DLD1 (cell line): ENCODE measurements around the gene HSPH1.
"Not testable (repeated sequence)": the region's sequence is repeated elsewhere in the genome, so short reads cannot be mapped to it uniquely, and the experiment has no call there.

Experiments used
- in situ Hi-C: cut with HindIII; loops from 2 replicates; pipeline ENCODE4 v1.10.0; 2017; ENCODE audit warnings: low sequenced_read_pairs

Gene HSPH1

GRCh38 chr13:31177813-31178495 lies 16.2 kb upstream of the HSPH1 start:
- in situ Hi-C loops, result not testable (repeated sequence)

- in situ Hi-C loops, result no loop called here
Measured at GRCh38 chr13:31175847-31176532, 14.3 kb upstream of the HSPH1 start.

- in situ Hi-C loops, result no loop called here
Measured at GRCh38 chr13:31174018-31174417, 12.3 kb upstream of the HSPH1 start.

- in situ Hi-C loops, result no loop called here
Measured at GRCh38 chr13:31172535-31172934, 10.8 kb upstream of the HSPH1 start.

- in situ Hi-C loops, result no loop called here
Measured at GRCh38 chr13:31172001-31172400, 10.3 kb upstream of the HSPH1 start.

GRCh38 chr13:31168736-31169135 lies 7.0 kb upstream of the HSPH1 start:
- in situ Hi-C loops, result no loop called here

GRCh38 chr13:31168166-31168565 lies 6.5 kb upstream of the HSPH1 start:
- in situ Hi-C loops, result no loop called here

- in situ Hi-C loops, result no loop called here
Measured at GRCh38 chr13:31167490-31167889, 5.8 kb upstream of the HSPH1 start.

- in situ Hi-C loops, result no loop called here
Measured at GRCh38 chr13:31166591-31166990, 4.9 kb upstream of the HSPH1 start.

GRCh38 chr13:31162151-31163008 lies 676 bp upstream of the HSPH1 start:
- in situ Hi-C loops, result no loop called here

GRCh38 chr13:31160857-31161556 lies 697 bp downstream of the HSPH1 start:
- in situ Hi-C loops, result no loop called here

- in situ Hi-C loops, result no loop called here
Measured at GRCh38 chr13:31159306-31159705, 2.4 kb downstream of the HSPH1 start.

- in situ Hi-C loops, result no loop called here
Measured at GRCh38 chr13:31154939-31155338, 6.8 kb downstream of the HSPH1 start.

- in situ Hi-C loops, result no loop called here
Measured at GRCh38 chr13:31151837-31152236, 9.9 kb downstream of the HSPH1 start.

- in situ Hi-C loops, result no loop called here
Measured at GRCh38 chr13:31150315-31150985, 11.3 kb downstream of the HSPH1 start.

GRCh38 chr13:31149604-31150003 lies 12.1 kb downstream of the HSPH1 start:
- in situ Hi-C loops, result no loop called here

GRCh38 chr13:31145417-31145816 lies 16.3 kb downstream of the HSPH1 start:
- in situ Hi-C loops, result no loop called here

- in situ Hi-C loops, result no loop called here
Measured at GRCh38 chr13:31138515-31138914, 23.2 kb downstream of the HSPH1 start.

GRCh38 chr13:31136724-31137123 lies 25.0 kb downstream of the HSPH1 start:
- in situ Hi-C loops, result no loop called here

GRCh38 chr13:31134039-31134711 lies 27.5 kb downstream of the HSPH1 start:
- in situ Hi-C loops, result no loop called here
